K562 (cell line): ENCODE results near the gene VIPR2. TPM values are rescaled to one million over a fixed set of nuclear protein-coding genes. Genes with fewer than 3 reads are reported as not detected.

Experiments used
- ARID4B ChIP-seq: sonication (generic); formaldehyde crosslinking; IDR thresholded peaks from 2 replicates; pipeline ENCODE4 v1.8.0; 2022; ENCODE audit warnings: mild to moderate bottlenecking, missing genetic modification reagents
- BCLAF1 ChIP-seq, 2 experiments: fragments of 450-650 bp in 1 of 2; IDR thresholded peaks; 2 replicates each; pipeline ENCODE4 v1.6.1; 2011 to 2017; ENCODE audit warnings: low read depth in 2 of 2, antibody characterized with exemption in 1 of 2, borderline replicate concordance in 1 of 2, low read length in 1 of 2, mild to moderate bottlenecking in 1 of 2, mixed read lengths in 1 of 2; ENCODE audit not compliant: control insufficient read depth in 1 of 2
- FOXJ3 ChIP-seq: sonication (generic); formaldehyde crosslinking; IDR thresholded peaks from 2 replicates; pipeline ENCODE4 v1.4.0; 2020; ENCODE audit warnings: mild to moderate bottlenecking, missing genetic modification reagents
- GABPB1 ChIP-seq: sonication (generic); formaldehyde crosslinking; IDR thresholded peaks from 2 replicates; pipeline ENCODE4 v1.8.0; 2022; ENCODE audit warnings: mild to moderate bottlenecking, missing genetic modification reagents
- ZNF764 ChIP-seq: fragments of 250-450 bp; sonication (Bioruptor Pico); IDR thresholded peaks from 2 replicates; pipeline ENCODE4 v1.4.0; 2020; ENCODE audit warnings: low read depth, mild to moderate bottlenecking, moderate library complexity
- polyA plus RNA-seq, 8 experiments: library from polyadenylated mRNA; depleted of rRNA in 4 of 8; stranded (reverse) in 5 of 8; unstranded in 3 of 8; fragments of >200 nt; fragmentation: Nextera tagmentation in 2 of 8; fragmentation: Illumina TruSeq in 1 of 8; extraction: Ambion mirVana in 2 of 8; extraction: Trizol in 1 of 8; gene quantifications; 2 replicates each; pipeline versions ENCODE4 v1.2.1 to v1.2.3, GENCODE V29; 2011 to 2014; ENCODE audit warnings: inconsistent platforms in 1 of 8, missing spikeins in 1 of 8
- total RNA-seq, 7 experiments: library from RNA; depleted of rRNA in 6 of 7; stranded (reverse); fragments of >200 nt in 6 of 7; fragmentation: Illumina TruSeq in 2 of 7; extraction: Trizol in 2 of 7; gene quantifications; 2 replicates each; pipeline versions ENCODE4 v1.2.1 to v1.2.3, GENCODE V29; 2011 to 2021; ENCODE audit warnings: low replicate concordance in 1 of 7

Gene VIPR2
- total and polyA plus RNA-seq, 9 of the 15 experiments (the other 6 are each of a cell fraction or from before 2014, with no cell fraction given), result 0.04 TPM; not detected in 8

- TF ChIP-seq BCLAF1 (IDR thresholded peaks at IDR 0.05; ENCODE audit: borderline replicate concordance in 1 of 2, control insufficient read depth in 1 of 2, low read depth in 2 of 2, low read length in 1 of 2), result no peak
- TF ChIP-seq ARID4B (CRISPR knock-in tag), result no peak
- no peak for TF ChIP-seq FOXJ3 (CRISPR knock-in tag)
- no peak for TF ChIP-seq GABPB1 (CRISPR knock-in tag)
- TF ChIP-seq ZNF764, result no peak
- TF ChIP-seq, all 486 proteins: peak for 0
These were observed 130.8 kb downstream of the VIPR2 start (continued) for GRCh38 chr7:159013825-159014289.
